GM18526 (cell line): ENCODE data around the gene VLDLR.

ENCODE experiments used
- POLR2A ChIP-seq: IDR thresholded peaks from 3 replicates; pipeline ENCODE4 v1.6.1; 2011; ENCODE audit not compliant: insufficient read length; ENCODE audit errors: extremely low read depth

VLDLR gene

DNA sequence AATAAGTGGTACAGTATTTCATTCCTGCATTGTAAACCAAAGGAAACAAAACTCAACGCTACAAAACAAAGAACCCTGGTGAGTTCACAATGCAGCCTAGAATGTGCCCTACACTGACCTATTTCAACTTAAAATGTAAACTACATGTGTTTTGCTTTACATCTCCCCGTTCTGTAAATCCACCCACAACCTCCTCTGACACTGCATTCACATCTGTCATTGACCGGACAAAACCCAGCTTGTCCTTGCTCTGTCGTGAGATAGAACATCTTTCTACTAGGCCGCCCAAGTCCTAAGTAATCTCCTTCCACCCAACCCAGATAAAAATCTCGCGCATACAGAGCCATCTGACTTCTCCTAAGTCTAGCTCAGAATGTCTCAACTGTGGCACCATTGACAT is 6.1 kb upstream of the VLDLR start:
- no peak for TF ChIP-seq POLR2A

DNA sequence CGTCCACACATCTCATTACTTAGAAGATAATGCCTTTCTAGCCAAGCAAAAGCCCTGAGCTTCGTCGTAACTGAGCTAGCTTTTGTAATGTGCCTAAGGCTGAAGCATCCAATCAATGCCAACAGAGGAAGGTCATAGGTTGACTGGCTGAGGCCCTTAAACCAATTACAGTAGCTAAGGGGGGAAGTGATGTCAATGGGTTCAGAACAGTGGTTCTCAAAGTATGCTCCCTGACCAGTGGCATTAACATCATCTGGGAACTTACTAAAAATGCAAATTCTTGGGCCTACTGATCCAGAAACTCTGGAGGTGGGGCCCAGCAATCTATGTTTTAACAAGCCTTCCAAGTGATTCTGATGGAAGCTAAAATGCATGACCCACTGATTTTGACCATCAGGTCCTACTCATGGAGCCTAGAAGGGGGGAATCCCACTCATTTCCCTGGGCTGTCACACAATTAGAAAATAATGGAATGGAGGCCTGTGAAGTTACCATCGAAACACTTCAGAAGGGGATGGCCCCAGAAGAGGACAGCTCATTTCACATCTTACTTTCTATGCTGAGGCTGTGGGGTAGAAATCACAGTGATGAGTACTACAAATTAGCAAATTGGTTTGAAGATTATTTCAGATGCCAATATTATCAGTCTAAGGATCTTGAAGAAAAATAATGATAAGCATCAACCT is 4.8 kb upstream of the VLDLR start:
- TF ChIP-seq POLR2A, result no peak

DNA sequence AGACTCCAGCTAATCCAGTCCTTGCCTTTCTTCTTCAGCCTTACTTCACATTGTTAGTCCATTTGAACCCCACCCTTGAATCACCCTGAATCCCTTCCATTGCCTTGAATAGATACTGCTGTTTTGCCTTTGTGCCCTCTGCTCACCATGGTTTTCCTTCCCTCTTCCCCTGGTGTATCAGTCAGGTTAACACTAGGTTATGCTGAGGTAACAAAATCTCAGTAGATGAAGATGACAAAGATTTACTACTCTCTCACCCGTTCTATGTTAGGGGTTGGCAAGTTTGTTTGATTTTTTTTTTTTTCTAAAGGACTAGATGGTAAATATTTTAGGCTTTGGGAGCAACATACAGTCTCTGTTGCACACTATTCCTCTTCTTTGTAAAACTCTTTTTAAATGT is 3.3 kb upstream of the VLDLR start:
- TF ChIP-seq POLR2A, result no peak

DNA sequence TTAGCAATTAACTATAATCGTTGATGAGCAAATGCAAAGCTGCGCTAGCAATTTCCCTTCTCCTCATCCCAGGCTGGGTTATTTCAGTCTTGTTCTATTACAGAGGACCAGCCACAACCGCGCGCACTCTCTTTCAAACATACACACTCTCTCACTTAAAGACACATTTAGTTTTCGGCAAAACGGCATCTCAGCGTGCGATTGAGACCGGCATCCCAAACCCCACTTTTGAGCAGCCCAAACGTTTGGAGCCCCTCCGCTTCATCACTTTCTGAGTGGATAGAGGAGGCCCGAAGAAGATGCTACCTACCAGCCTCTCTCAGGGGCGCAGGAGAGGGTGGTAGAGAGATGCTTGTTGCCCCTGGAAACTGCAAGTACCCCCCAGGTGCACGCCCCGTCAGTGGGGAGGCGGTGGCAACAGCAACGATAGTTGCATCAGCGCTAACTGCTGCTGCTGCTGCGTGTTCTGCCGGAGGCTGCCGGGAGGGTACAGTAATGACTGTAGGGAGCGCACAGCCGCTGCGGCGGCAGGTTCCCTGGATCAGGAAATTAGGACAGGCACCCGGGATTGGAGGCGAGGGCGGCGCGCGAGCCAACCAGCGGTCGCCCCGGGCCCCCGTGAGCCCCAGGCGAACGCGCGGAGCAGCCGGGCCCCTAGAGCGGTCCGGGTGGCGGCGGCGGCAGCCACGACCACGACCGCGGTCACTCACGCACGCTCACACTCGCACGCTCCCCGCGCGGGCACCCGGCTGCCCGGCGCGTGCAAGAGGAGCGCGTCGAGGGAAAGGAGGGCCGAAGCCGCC is 467 bp upstream of the VLDLR start:
- no peak for TF ChIP-seq POLR2A

DNA sequence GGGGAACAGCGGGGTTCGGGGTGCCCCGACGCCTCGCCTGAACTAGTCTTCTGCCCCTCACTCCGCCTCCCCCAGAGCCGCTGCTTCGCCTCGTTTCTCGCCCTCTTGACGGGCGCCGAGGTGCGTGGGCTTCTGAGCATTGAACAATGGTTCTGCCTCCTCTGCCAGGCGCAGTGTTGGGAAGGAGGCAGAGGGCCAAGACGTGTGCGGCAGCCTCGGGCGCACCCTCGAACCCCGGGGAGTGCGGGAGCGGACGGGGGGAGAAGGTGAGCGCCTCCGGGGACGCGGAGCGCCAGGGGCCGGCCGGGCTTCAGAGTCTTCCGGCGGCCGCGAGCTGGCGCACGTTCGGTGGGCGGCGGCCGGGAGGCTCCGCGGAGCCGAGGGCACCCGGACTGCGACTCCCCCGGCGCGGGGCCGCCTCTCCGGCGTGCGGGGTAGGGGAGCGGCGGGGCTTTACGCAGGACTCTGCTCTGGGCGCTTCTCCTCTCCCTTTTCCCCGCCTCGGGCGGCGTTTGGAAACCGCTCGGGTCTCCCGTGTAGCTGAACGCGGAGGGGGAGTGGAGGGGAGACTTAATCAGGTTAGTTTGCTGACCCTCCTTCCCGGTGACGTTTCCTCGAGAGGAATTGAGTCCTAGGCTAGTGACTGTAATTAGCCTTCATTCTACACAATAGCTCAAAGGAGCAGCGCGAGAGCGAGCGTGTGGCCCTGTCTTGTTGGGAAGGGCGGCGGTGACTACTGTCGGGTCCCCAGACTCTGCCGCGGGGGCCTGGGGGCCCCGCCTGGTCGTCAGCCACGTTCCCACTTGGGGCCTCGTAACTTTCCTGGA is 1.1 kb downstream of the VLDLR start:
- TF ChIP-seq POLR2A, result no peak

DNA sequence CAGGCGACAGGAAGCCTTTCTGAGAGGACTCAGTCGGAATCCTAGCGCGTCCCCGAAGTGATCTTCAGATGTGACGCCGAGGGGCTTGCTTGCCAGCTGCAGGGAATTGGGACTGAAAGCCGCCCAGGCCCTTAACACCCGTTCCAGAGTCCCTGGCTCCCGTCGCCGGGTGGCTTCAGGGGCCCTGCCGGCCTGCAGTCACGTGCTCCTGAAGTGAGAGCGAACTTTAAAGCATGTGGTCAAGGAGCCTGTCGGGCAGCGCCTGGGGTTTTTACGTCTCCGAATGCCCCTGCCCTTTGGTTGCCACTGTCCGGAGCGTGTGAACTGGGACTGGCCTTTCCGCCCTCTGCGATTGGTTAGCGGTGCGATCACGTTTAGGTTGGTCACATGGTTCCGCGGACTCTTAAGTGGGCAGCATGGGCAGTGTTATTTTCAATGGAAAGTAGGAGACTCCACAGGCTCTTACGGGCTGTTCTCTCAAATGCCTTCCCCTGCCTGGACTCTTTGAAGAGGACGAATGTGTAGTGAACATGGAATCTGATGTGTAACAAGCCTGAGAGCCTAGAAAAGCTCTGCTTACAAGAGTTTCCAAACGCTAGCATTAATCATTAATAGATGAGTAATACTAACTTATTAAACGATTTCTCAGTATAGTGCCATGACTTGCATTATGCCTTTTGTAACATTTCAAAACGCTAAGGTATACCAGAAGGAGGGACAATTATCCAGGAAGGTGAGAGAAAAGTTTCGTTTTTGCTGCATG is 1.9 kb downstream of the VLDLR start:
- no peak for TF ChIP-seq POLR2A

DNA sequence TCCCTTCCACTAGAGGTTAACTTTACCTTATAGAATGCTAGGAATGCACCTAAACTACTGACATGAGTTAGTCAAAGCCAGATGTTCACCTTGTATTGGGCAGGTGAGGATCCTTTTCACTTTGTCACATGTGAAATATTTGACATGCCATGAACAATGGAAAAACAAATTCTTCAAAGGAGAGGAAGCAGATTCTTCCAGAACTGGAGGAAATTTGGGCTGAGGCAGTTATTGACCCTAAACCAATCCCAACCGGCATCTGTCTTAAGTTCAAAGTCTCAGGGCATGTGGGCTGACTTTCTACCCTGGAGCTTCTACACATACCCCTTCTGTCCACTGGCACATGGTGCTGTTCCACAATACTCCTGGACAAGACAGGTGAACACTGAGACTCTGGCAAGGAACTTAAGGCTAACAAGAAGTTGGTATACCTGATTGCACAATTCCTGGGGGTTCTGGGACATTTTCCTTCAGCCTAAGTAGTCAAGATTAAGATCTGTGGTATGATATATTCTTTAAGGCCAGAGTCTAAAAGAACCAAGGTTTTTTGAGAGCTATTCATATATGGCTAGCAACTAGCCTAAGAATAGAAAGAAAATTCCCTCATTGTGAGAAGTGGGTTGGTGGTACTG is 2.6 kb downstream of the VLDLR start:
- TF ChIP-seq POLR2A, result no peak

DNA sequence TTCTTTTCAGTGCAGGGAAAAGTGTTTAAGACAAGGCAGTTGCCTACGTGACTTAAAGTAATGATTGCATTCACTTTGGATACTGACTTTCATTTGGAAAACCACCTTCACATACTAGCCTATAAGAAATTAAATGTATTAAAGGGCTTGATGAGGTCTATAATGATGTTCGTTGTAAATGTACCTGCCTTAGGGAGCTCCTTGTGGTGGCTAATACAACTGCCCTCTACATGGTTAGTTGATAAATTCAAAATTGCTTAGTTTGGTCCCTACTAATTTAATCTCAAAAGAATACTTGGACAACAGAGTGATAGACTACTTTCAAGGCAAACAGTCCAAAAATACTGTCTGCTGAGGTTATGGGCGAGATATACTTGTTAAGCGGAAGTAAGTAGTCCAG is 3.8 kb downstream of the VLDLR start:
- TF ChIP-seq POLR2A, result no peak

DNA sequence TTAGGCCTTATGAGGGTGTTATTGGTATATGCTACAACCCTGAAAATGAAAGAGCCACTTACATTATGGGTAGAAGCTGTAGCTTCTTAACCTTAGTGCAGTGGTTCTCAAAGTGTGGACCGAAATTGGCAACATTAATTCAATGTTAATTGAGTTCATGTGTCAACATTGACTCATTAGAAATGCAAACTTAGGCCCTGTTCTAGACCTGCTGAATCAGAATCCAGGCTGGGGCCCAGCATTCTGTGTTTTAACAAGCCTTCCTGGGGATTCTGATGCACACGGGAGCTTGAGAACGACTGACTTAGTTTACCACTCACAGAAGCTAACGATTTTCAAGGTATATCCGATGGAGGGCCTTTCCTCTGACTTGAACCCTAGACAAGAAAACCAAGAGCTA is 7.3 kb downstream of the VLDLR start:
- no peak for TF ChIP-seq POLR2A

DNA sequence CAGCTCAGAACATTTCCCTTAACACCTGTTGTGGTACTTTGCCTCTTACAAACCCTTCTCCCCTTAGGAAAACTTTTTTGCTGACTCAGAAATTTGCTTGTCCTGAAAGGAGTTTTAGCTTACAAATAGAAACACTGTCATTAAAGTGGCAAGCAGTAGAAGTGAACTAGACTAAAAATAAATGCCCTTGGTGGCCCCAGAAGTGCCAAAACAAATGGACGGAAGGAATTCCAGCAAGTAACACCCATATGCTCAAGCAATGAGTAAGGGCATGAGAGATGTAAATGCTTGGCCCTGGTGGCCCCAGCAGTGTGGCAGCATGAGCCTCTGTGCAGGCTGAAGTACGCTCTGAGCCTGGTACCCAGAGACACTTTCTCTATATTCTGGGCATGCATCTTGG is 8.6 kb downstream of the VLDLR start:
- TF ChIP-seq POLR2A, result no peak

DNA sequence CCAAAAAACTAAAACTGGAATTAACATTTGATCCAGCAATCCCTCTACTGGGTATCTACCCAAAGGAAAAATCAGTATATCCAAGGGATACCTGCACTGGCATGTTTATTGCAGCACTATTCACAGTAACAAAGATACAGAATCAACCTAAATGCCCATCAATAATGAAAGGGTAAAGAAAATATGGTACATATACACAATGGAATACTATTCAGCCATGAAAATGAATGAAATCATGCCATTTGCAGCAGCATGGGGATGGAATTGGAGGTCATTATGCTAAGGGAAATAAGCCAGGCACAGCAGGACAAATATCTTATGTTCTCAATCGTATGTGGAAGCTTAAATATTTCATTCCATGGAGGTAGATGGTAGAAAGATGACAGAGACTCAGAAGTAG is 9.7 kb downstream of the VLDLR start:
- TF ChIP-seq POLR2A, result no peak

DNA sequence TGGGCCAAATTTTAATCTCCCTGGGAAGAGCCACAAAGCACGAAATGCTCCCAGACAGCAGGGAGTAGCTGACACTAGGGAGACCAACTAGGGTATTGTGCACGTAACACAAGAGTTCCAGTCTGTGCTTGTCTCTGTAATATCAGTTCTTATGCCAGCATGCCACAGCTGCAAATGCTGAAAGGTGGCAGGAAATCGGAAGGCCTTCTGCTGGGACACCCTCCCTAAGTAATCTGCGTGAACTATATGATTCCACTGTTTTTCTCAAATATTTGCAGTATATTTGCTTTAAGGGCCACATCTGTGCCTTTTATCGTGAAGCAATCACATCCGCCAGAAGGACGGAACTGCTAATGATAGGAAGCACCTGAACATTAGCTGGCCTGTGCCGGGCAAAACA is 12.6 kb downstream of the VLDLR start:
- TF ChIP-seq POLR2A, result no peak

DNA sequence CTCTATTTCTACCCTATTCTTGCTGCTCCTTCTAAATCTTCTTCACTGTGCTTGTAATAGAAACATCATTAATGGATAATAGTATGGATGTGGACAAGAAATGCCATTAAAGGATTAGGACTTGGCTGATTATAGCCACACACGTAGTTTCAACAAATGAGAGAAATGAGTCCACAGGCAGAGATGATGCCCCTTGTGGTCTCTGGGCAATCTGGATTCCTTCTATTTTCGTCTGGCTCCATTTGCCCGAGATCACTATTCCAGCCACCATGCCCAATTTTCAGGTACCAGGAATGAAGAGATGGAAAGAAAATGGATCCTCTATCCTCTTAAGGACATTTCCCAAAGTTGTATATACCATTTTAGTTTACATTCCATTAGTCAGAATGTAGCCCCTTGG is 13.2 kb downstream of the VLDLR start:
- TF ChIP-seq POLR2A, result no peak

DNA sequence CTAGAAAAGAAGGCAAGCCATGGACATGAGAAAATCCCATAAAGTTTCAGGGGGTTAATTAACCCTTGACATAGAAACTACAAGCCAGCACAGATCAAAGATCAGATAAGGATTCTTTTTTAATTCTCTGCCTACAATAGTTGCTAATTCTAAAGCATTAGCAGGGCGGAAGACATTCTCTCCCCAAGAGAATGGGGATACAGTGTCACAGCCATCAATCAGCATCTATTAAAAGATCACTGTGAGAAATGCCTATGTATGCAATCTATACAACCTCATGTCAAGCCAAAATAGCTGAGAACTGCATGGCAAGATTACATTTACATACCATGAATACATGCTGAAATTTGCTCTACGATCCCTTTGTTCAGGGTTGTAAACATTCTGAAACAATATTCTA is 14.3 kb downstream of the VLDLR start:
- no peak for TF ChIP-seq POLR2A

DNA sequence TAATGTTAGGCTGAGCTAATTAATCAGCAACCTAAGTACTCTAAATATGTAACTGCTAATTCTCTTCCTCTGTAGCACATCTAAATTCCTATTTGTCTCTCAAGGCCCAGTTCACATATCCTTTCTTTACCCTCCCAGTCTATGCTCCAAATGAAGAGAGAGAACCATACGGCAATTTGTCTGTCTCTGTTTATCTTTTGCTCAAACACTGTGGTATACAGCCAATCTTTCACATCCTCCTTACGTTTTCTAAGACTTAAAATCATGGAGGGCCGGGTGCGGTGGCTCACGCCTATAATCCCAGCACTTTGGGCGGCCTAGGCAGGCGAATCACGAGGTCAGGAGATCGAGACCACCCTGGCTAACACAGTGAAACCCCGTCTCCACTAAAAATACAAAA is 15.8 kb downstream of the VLDLR start:
- no peak for TF ChIP-seq POLR2A
